A549 (cell line): ENCODE data around the gene PVALEF. TPM values are rescaled to one million over a fixed set of nuclear protein-coding genes. Genes with fewer than 3 reads are reported as not detected.

Source experiments
- ATAC-seq, 2 experiments: fragments of 200-7000 bp in 1 of 2; fragments of >200 bp in 1 of 2; cut with Nextera tagmentation in 1 of 2; cut with Tn5 transposase in 1 of 2; 3 replicates each; pipeline versions ENCODE4 v1.8.0 to v1.9.1; 2018 to 2020; ENCODE audit warnings: mild to moderate bottlenecking in 1 of 2, moderate library complexity in 1 of 2
- CTCF ChIA-PET: fragments of 300-600 bp; sonication (Branson Sonifier 250); formaldehyde crosslinking; extraction: SDS; loops from one replicate; lab custom pipeline; 2021; ENCODE audit warnings: antibody characterized with exemption, inconsistent platforms; lab: Yijun Ruan, JAX
- POLR2A ChIA-PET: fragments of 350-600 bp; formaldehyde crosslinking; extraction: SDS; loops from one replicate; lab custom pipeline; 2021; ENCODE audit warnings: antibody characterized with exemption, inconsistent platforms; lab: Yijun Ruan, JAX
- DNase-seq, 2 experiments: peaks; one replicate each; pipeline versions ENCODE4 v3.0.0 to v3.0.0-alpha.2; 2011 to 2016; ENCODE audit warnings: low read depth in 1 of 2, low spot score in 1 of 2
- FAIRE-seq: peaks from 2 replicates; lab custom pipeline; 2011; peaks lifted over from hg19 to GRCh38; lab: Jason Lieb, UNC
- H3K27ac ChIP-seq, 2 experiments: fragments of >200 bp; sonication (Bioruptor Twin); formaldehyde crosslinking; 3 replicates each; pipeline ENCODE4 v1.5.1; 2016 to 2017
- H3K4me1 ChIP-seq: fragments of >200 bp; sonication (Bioruptor Twin); formaldehyde crosslinking; 3 replicates; pipeline ENCODE4 v1.6.1; 2016
- H3K4me2 ChIP-seq: fragments of >200 bp; sonication (Bioruptor Twin); formaldehyde crosslinking; 3 replicates; pipeline ENCODE4 v1.6.1; 2016
- H3K4me3 ChIP-seq: fragments of >200 bp; sonication (Bioruptor Twin); formaldehyde crosslinking; 3 replicates; pipeline ENCODE4 v1.5.1; 2016
- H3K9me3 ChIP-seq: fragments of >200 bp; sonication (Bioruptor Twin); formaldehyde crosslinking; 3 replicates; pipeline ENCODE4 v1.6.1; 2016
- BHLHE40 ChIP-seq: IDR thresholded peaks from 2 replicates; pipeline ENCODE4 v1.6.1; 2012; ENCODE audit warnings: low read depth, low read length, inconsistent platforms
- CHD4 ChIP-seq: fragments of 200-600 bp; sonication (generic); IDR thresholded peaks from 2 replicates; pipeline ENCODE4 v1.6.1; 2016; ENCODE audit warnings: antibody characterized with exemption, mild to moderate bottlenecking, borderline replicate concordance
- E2F6 ChIP-seq: IDR thresholded peaks from 2 replicates; pipeline ENCODE4 v1.6.1; 2012; ENCODE audit warnings: low read depth, borderline replicate concordance
- EP300 ChIP-seq, 2 experiments: fragments of >200 bp; sonication (Bioruptor Twin); formaldehyde crosslinking; IDR thresholded peaks; 2 replicates in 1 of 2; 3 replicates in 1 of 2; pipeline ENCODE4 v1.6.1; 2016 to 2017
- FOXS1 ChIP-seq: fragments of 250-450 bp; sonication (Bioruptor Pico); IDR thresholded peaks from 2 replicates; pipeline ENCODE4 v1.5.0; 2020; ENCODE audit warnings: mild to moderate bottlenecking, moderate library complexity
- GATA3 ChIP-seq: IDR thresholded peaks from 2 replicates; pipeline ENCODE4 v1.6.1; 2012; ENCODE audit warnings: borderline replicate concordance
- HES2 ChIP-seq: fragments of >200 bp; sonication (Bioruptor Twin); formaldehyde crosslinking; IDR thresholded peaks from 2 replicates; pipeline ENCODE4 v1.6.1; 2016
- HMGXB4 ChIP-seq: fragments of 250-450 bp; sonication (Bioruptor Pico); IDR thresholded peaks from 2 replicates; pipeline ENCODE4 v1.5.0; 2021; ENCODE audit warnings: mild to moderate bottlenecking, moderate library complexity, borderline replicate concordance
- HOXB5 ChIP-seq: fragments of 250-450 bp; sonication (Bioruptor Pico); IDR thresholded peaks from 2 replicates; pipeline ENCODE4 v1.5.0; 2020; ENCODE audit warnings: mild to moderate bottlenecking, moderate library complexity
- JUNB ChIP-seq: fragments of >200 bp; sonication (Bioruptor Twin); formaldehyde crosslinking; IDR thresholded peaks from 2 replicates; pipeline ENCODE4 v1.6.1; 2016
- KDM1A ChIP-seq: fragments of 200-600 bp; sonication (generic); IDR thresholded peaks from 2 replicates; pipeline ENCODE4 v1.6.1; 2016; ENCODE audit warnings: low read depth, mild to moderate bottlenecking
- KDM5A ChIP-seq: fragments of 200-600 bp; sonication (generic); IDR thresholded peaks from 2 replicates; pipeline ENCODE4 v1.6.1; 2016; ENCODE audit warnings: antibody characterized with exemption, mild to moderate bottlenecking
- NFE2L2 ChIP-seq: fragments of 150-350 bp; conservative IDR thresholded peaks from 2 replicates; pipeline ENCODE4 v1.6.1; 2014; ENCODE audit warnings: low read length
- NPAS2 ChIP-seq: fragments of 250-450 bp; sonication (Bioruptor Pico); IDR thresholded peaks from 2 replicates; pipeline ENCODE4 v1.8.0; 2022; ENCODE audit warnings: mild to moderate bottlenecking, moderate library complexity, borderline replicate concordance
- POLR2A ChIP-seq: IDR thresholded peaks from 2 replicates; pipeline ENCODE4 v1.6.1; 2012; ENCODE audit warnings: mild to moderate bottlenecking, low read length
- POLR2AphosphoS2 ChIP-seq: conservative IDR thresholded peaks from 2 replicates; pipeline ENCODE4 v1.6.1; 2012; ENCODE audit warnings: low read length, improper control_type of control experiment, inconsistent platforms
- REST ChIP-seq: fragments of 200-600 bp; sonication (generic); IDR thresholded peaks from 2 replicates; pipeline ENCODE4 v1.6.1; 2016; ENCODE audit warnings: antibody characterized with exemption, mild to moderate bottlenecking, moderate library complexity
- RNF2 ChIP-seq: fragments of 200-600 bp; sonication (generic); IDR thresholded peaks from 2 replicates; pipeline ENCODE4 v1.6.1; 2016; ENCODE audit warnings: low read depth, mild to moderate bottlenecking, antibody characterized with exemption, moderate library complexity, borderline replicate concordance
- SMC3 ChIP-seq: fragments of >200 bp; sonication (Bioruptor Twin); formaldehyde crosslinking; IDR thresholded peaks from 3 replicates; pipeline ENCODE4 v1.6.1; 2018; ENCODE audit warnings: inconsistent platforms
- TP53 ChIP-seq: fragments of 250-450 bp; sonication (Bioruptor Pico); IDR thresholded peaks from 2 replicates; pipeline ENCODE4 v1.5.0; 2021; ENCODE audit warnings: mild to moderate bottlenecking, moderate library complexity
- ZC3H11A ChIP-seq: fragments of 450-650 bp; IDR thresholded peaks from 2 replicates; pipeline ENCODE4 v1.6.1; 2014; ENCODE audit warnings: antibody characterized with exemption, mild to moderate bottlenecking
- ZSCAN20 ChIP-seq: fragments of 250-450 bp; sonication (Bioruptor Pico); IDR thresholded peaks from 2 replicates; pipeline ENCODE4 v1.8.0; 2022; ENCODE audit warnings: mild to moderate bottlenecking, moderate library complexity
- WGBS: methylation state at CpG from one replicate; pipeline ENCODE4 v1.1.6; 2017; ENCODE audit errors: missing lambda C conversion rate; 5-methylcytosine and 5-hydroxymethylcytosine counted together
- polyA plus RNA-seq, 4 experiments: library from polyadenylated mRNA; depleted of rRNA in 3 of 4; stranded (reverse); fragments of >200 nt; fragmentation: RNase III in 1 of 4; extraction: RNeasy Plus Mini Kit Qiagen cat#74134 plus additional on column Dnase treatment in 1 of 4; gene quantifications; 2 replicates in 3 of 4; 3 replicates in 1 of 4; pipeline ENCODE4 v1.2.3, GENCODE V29; 2011 to 2017
- TF ChIP-seq, protein P1 (sequence below): fragments of 450-650 bp; IDR thresholded peaks from 2 replicates; pipeline ENCODE4 v1.6.1; 2014; ENCODE audit warnings: antibody characterized with exemption
- TF ChIP-seq, protein P2 (sequence below): fragments of >200 bp; sonication (Bioruptor Twin); formaldehyde crosslinking; IDR thresholded peaks from 3 replicates; pipeline ENCODE4 v1.5.1; 2016
- TF ChIP-seq, protein P3 (sequence below): fragments of 150-350 bp; IDR thresholded peaks from 2 replicates; pipeline ENCODE4 v1.6.1; 2014; ENCODE audit warnings: low read depth, mild to moderate bottlenecking, low read length

PVALEF gene
- polyA plus RNA-seq, 2 of the 4 experiments (the other 2 are of a cell fraction) = not detected

DNA sequence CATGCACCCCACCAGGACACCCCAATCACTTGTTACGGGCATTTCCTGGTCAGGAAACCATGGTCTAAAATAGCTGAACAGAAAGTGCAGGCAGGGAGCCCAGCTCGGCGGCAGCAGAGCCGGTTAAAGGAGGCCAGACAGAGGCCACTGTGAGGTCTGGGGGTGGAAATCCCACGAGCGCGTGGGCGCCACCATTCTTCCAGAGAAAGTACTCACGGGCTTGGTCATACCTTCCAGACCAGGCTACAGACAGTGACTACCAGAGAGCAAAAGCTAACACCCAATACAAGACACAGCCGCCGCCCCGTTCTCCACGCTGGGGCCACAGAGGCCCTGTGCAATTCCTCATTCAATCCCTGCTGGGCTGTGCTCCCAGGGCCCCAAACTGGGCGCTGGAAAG, 45.6 kb downstream of the PVALEF start:
- FAIRE-seq (no peak), ATAC-seq (peak in 1 of 2 experiments; percentile 46; a peak in 2 of 6 replicates), DNase-seq (no peak)
- Histone ChIP-seq H3K4me1 (no peaks in the 10 kb centered on the region), H3K27ac (no peak overlapping the region), H3K4me2 (no peak overlapping the region), H3K4me3 (no peak overlapping the region), H3K9me3 (no peaks in the 10 kb centered on the region)
- TF ChIP-seq POLR2AphosphoS2 = no peak
- no peak for TF ChIP-seq ZC3H11A
- no peak for TF ChIP-seq CHD4
- TF ChIP-seq REST = no peak
- no peak for TF ChIP-seq EP300 (IDR thresholded peaks at IDR 0.05)
- TF ChIP-seq SMC3 = no peak
- TF ChIP-seq RNF2 = no peak
- no peak for TF ChIP-seq BHLHE40
- no peak for TF ChIP-seq TP53 (CRISPR knock-in tag)
- no peak for TF ChIP-seq JUNB
- TF ChIP-seq POLR2A = no peak
- TF ChIP-seq, protein P1, sequence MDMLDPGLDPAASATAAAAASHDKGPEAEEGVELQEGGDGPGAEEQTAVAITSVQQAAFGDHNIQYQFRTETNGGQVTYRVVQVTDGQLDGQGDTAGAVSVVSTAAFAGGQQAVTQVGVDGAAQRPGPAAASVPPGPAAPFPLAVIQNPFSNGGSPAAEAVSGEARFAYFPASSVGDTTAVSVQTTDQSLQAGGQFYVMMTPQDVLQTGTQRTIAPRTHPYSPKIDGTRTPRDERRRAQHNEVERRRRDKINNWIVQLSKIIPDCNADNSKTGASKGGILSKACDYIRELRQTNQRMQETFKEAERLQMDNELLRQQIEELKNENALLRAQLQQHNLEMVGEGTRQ = no peak
- TF ChIP-seq HES2 = no peak
- TF ChIP-seq, protein P2, sequence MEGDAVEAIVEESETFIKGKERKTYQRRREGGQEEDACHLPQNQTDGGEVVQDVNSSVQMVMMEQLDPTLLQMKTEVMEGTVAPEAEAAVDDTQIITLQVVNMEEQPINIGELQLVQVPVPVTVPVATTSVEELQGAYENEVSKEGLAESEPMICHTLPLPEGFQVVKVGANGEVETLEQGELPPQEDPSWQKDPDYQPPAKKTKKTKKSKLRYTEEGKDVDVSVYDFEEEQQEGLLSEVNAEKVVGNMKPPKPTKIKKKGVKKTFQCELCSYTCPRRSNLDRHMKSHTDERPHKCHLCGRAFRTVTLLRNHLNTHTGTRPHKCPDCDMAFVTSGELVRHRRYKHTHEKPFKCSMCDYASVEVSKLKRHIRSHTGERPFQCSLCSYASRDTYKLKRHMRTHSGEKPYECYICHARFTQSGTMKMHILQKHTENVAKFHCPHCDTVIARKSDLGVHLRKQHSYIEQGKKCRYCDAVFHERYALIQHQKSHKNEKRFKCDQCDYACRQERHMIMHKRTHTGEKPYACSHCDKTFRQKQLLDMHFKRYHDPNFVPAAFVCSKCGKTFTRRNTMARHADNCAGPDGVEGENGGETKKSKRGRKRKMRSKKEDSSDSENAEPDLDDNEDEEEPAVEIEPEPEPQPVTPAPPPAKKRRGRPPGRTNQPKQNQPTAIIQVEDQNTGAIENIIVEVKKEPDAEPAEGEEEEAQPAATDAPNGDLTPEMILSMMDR = no peak
- ChIA-PET CTCF (interaction anchor here (0.8 to 3.0 kb wide), 7 partner anchors 8 to 69 kb away, joined by 3 to 15 read pairs (median 4); partner anchors contain the start of gene CEP131), POLR2A (no interaction called here)
- WGBS = 80% methylated on average over 14 of the region's 14 CpGs

- no peak for FAIRE-seq
- no peak overlapping the region for H3K27ac ChIP-seq
- ChIA-PET POLR2A (no interaction called here), CTCF (interaction anchor here (0.6 to 3.0 kb wide), 5 partner anchors 11 to 818 kb away, joined by 3 to 15 read pairs (median 8); no protein-coding TSS in a partner anchor)
- 86% methylated on average over 7 of the region's 9 CpGs for WGBS
- DNase-seq = no peak
- H3K4me2 ChIP-seq = no peak overlapping the region
- H3K4me3 ChIP-seq = no peak overlapping the region
- H3K4me1 ChIP-seq = no peaks in the 10 kb centered on the region
- H3K9me3 ChIP-seq = no peaks in the 10 kb centered on the region
- no peak for ATAC-seq
- TF ChIP-seq ZSCAN20 = no peak
- TF ChIP-seq HES2 = no peak
- no peak for TF ChIP-seq E2F6
- no peak for TF ChIP-seq KDM1A
- no peak for TF ChIP-seq NPAS2 (CRISPR knock-in tag)
- no peak for TF ChIP-seq HMGXB4 (CRISPR knock-in tag)
- TF ChIP-seq, protein P3, sequence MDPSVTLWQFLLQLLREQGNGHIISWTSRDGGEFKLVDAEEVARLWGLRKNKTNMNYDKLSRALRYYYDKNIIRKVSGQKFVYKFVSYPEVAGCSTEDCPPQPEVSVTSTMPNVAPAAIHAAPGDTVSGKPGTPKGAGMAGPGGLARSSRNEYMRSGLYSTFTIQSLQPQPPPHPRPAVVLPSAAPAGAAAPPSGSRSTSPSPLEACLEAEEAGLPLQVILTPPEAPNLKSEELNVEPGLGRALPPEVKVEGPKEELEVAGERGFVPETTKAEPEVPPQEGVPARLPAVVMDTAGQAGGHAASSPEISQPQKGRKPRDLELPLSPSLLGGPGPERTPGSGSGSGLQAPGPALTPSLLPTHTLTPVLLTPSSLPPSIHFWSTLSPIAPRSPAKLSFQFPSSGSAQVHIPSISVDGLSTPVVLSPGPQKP = no peak
- TF ChIP-seq GATA3 = no peak
- TF ChIP-seq HOXB5 (CRISPR knock-in tag) = no peak
- TF ChIP-seq KDM5A = no peak
- TF ChIP-seq NFE2L2 = no peak
- no peak for TF ChIP-seq FOXS1 (CRISPR knock-in tag)
Measured at GRCh38 chr17:81212365-81212764, 47.1 kb downstream of the PVALEF start.
